Ishikawa (cell line): ENCODE data around the gene ARHGEF2.

Experiments used
- CEBPB ChIP-seq: IDR thresholded peaks from 2 replicates; pipeline ENCODE4 v1.6.1; 2012
- CREB1 ChIP-seq: IDR thresholded peaks from 2 replicates; pipeline ENCODE4 v1.6.1; 2012; ENCODE audit warnings: low read depth
- EP300 ChIP-seq: IDR thresholded peaks from 2 replicates; pipeline ENCODE4 v1.6.1; 2012; ENCODE audit warnings: borderline replicate concordance
- FOXM1 ChIP-seq: IDR thresholded peaks from 2 replicates; pipeline ENCODE4 v1.6.1; 2012; ENCODE audit warnings: low read depth, borderline replicate concordance
- MAX ChIP-seq: IDR thresholded peaks from 2 replicates; pipeline ENCODE4 v1.6.1; 2012
- NFIC ChIP-seq: IDR thresholded peaks from 2 replicates; pipeline ENCODE4 v1.6.1; 2012
- RAD21 ChIP-seq: IDR thresholded peaks from 2 replicates; pipeline ENCODE4 v1.6.1; 2012; ENCODE audit warnings: low read depth
- REST ChIP-seq: IDR thresholded peaks from 2 replicates; pipeline ENCODE4 v1.6.1; 2012; ENCODE audit warnings: low read depth, mild to moderate bottlenecking
- TAF1 ChIP-seq: IDR thresholded peaks from 2 replicates; pipeline ENCODE4 v1.6.1; 2012; ENCODE audit warnings: low read depth, mild to moderate bottlenecking
- TCF12 ChIP-seq: IDR thresholded peaks from 2 replicates; pipeline ENCODE4 v1.6.1; 2012; ENCODE audit warnings: low read depth
- TEAD4 ChIP-seq: IDR thresholded peaks from 2 replicates; pipeline ENCODE4 v1.6.1; 2012
- USF1 ChIP-seq: IDR thresholded peaks from 2 replicates; pipeline ENCODE4 v1.6.1; 2012
- YY1 ChIP-seq: IDR thresholded peaks from 2 replicates; pipeline ENCODE4 v1.6.1; 2012; ENCODE audit warnings: low read depth
- ZBTB7A ChIP-seq: IDR thresholded peaks from 2 replicates; pipeline ENCODE4 v1.6.1; 2012; ENCODE audit warnings: low read depth

GRCh38 chr1:155966750-155967149 is 11.6 kb downstream of the ARHGEF2 start:
- no peak for TF ChIP-seq MAX
- no peak for TF ChIP-seq CREB1
- TF ChIP-seq USF1: no peak
- TF ChIP-seq ZBTB7A: no peak
- no peak for TF ChIP-seq TAF1
- no peak for TF ChIP-seq REST
- TF ChIP-seq EP300: no peak
- no peak for TF ChIP-seq TCF12
- TF ChIP-seq NFIC: no peak
- no peak for TF ChIP-seq FOXM1
- no peak for TF ChIP-seq RAD21
- no peak for TF ChIP-seq YY1
- no peak for TF ChIP-seq CEBPB
- no peak for TF ChIP-seq TEAD4
